OCI-LY1 (cell line): ENCODE data around the gene ACOT9.

ENCODE experiments used
- CTCF ChIP-seq: fragments of 200-600 bp; sonication (generic), shearing (Covaris generic); IDR thresholded peaks from 2 replicates; pipeline ENCODE4 v1.5.1; 2017; ENCODE audit warnings: mild to moderate bottlenecking, antibody characterized with exemption, low read length, moderate library complexity, mixed read lengths
- EZH2 ChIP-seq: fragments of 200-600 bp; sonication (generic), shearing (Covaris generic); IDR thresholded peaks from 2 replicates; pipeline ENCODE4 v1.8.0; 2017; ENCODE audit warnings: borderline replicate concordance, mixed run types, mild to moderate bottlenecking, antibody characterized with exemption, low read length, moderate library complexity, mixed read lengths

GRCh38 chrX:23660766-23661132, 82.3 kb downstream of the ACOT9 start:
- TF ChIP-seq CTCF (no peak), EZH2 (no peak)
